Measurements from ENCODE around the gene LRMDA.

The LRMDA gene

DNA sequence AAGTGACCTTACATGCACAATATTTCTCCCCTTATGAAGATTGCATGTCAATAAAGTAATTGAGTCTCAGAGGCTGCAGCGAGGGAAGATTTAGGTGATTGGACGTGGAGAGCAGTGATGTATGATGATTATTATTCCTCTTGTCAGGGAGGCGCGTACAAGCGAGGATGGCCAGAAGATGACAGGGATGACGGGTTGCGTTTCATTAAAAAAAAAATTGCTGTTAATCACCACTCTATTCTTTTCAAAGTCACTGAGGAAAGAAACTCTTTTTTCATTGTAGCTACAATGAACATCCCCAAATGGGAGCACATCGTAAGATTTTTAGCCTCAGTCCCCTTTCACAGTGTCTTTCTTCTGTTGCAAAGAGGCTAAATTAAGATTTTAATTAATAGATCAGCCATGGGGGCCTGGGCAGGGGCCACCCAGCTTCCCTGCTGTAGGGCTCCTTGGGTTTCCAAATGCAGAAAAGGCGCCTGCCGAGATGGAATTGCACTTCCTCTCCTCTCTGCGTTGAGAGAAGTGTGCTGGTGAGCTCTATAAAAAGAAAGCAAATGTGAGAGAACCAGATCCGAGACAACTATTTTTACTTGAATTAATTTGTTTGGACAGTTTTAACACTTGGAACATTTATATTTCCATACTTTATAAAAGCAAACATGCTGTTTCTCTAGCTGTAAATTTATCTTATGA, 998.1 kb downstream of the LRMDA start:
- no peak overlapping the region for H3K27ac Mint-ChIP-seq
- H3K36me3 Mint-ChIP-seq, result no peaks in the 10 kb centered on the region
- no peaks in the 10 kb centered on the region for H3K4me1 Mint-ChIP-seq
- no peak overlapping the region for H3K4me3 Mint-ChIP-seq
- no peak for ATAC-seq
- H3K9me3 Mint-ChIP-seq, result peaks cover 7% of the 10 kb centered on the region
- no peaks in the 10 kb centered on the region for H3K27me3 Mint-ChIP-seq

- Mint-ChIP-seq H3K27ac (no peak overlapping the region), H3K4me3 (no peak overlapping the region), H3K9me3 (peaks cover 8% of the 10 kb centered on the region), H3K36me3 (no peaks in the 10 kb centered on the region), H3K4me1 (no peaks in the 10 kb centered on the region), H3K27me3 (no peaks in the 10 kb centered on the region)
- no peak for ATAC-seq
Measured at GRCh38 chr10:76430061-76430645, 998.7 kb downstream of the LRMDA start.

DNA sequence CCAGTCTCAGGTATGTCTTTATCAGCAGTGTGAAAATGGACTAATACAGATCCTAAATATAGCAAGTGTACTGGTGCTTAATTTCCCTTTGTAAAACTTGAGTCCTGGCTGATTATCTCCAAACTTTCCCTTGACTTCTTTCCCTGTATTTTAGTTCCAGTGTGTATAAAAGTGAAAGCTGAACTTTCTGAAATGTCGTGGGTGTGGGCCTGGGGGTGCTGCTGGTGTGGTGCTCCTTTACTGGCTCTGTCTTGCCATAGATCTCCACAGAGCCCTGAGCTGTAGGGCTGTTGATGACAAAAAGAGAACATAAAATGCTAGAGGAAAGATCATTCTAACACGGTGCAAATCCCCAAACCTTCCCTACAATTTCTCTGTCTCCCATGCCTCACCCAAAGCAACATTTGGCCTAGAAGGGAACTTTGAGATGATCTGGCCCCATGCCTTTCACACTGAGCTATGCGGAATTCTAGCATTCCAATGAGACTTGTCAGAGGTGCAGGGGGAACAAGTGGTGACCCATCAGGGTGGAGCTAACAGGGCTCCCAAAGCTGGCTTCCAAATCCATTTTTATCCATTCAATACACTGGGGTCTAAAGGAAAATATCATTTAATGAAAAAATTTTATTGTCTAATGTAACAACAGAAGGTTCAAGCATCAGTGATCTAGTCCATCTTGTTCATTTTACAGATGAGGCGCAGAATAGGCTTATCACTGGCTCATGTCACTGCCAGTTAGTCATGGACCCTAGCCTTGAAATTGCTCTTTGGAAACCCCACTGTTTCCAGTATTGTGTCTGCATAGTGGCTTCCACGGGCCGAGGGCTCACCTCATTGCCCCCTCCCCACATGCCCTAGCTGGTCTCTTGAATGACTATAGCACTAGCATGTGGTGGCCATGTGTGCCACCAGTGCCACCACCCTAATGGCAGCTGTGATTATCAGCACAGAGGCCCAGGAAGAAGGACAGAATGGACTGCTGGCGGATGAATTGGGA, 1000.9 kb downstream of the LRMDA start:
- peaks cover 8% of the 10 kb centered on the region for H3K9me3 Mint-ChIP-seq
- no peak for ATAC-seq
- H3K4me3 Mint-ChIP-seq, result no peak overlapping the region
- H3K27ac Mint-ChIP-seq, result no peak overlapping the region
- H3K27me3 Mint-ChIP-seq, result no peaks in the 10 kb centered on the region
- no peaks in the 10 kb centered on the region for H3K36me3 Mint-ChIP-seq
- no peaks in the 10 kb centered on the region for H3K4me1 Mint-ChIP-seq

DNA sequence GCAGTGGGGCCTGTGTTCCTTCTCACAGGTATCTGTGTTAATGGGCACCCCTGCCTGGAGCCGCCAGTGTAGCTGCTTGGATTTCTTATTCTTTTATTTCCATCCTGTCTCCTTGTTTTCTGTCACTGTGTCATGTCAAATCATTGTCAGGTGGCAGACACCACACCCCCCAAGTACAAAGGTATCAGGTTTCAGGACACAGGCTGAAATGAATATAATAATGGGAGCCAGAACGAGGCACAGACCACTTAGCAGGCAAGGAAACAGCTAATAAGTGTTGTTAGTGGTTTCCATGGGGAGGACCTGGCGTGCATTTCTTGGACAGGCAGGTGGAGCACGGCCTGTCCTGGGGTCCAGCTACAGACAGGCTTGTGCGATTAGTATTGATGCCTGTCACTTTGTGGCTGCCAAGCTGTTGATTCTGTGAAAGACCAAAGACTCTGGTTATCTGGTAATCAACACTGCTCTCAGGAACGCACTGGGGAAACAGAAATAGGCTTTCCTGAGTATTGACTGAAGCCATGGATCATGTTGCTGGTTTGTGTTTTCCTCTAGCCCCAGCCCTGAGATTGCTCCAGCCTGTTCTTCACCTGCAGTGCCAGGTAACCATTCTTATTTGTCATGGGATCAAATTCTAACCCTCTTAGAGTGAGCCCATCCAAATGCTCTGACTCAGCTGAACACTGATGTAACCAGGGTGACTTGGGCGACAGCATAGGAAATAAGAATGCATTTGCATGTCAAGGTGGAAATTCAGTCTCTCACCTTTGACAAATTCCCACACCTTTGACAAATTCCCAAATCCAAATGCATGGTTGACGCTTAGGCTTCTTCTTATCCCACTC, 1002.0 kb downstream of the LRMDA start:
- no peak for ATAC-seq
- no peaks in the 10 kb centered on the region for H3K27me3 Mint-ChIP-seq
- no peaks in the 10 kb centered on the region for H3K36me3 Mint-ChIP-seq
- peaks cover 8% of the 10 kb centered on the region for H3K9me3 Mint-ChIP-seq
- H3K4me1 Mint-ChIP-seq, result no peaks in the 10 kb centered on the region
- no peak overlapping the region for H3K4me3 Mint-ChIP-seq
- H3K27ac Mint-ChIP-seq, result no peak overlapping the region

GRCh38 chr10:76435157-76435556, 1003.7 kb downstream of the LRMDA start:
- Mint-ChIP-seq H3K9me3 (peaks cover 5% of the 10 kb centered on the region), H3K27me3 (no peaks in the 10 kb centered on the region), H3K36me3 (no peaks in the 10 kb centered on the region), H3K4me3 (no peak overlapping the region), H3K27ac (no peak overlapping the region), H3K4me1 (no peaks in the 10 kb centered on the region)
- ATAC-seq, result no peak

DNA sequence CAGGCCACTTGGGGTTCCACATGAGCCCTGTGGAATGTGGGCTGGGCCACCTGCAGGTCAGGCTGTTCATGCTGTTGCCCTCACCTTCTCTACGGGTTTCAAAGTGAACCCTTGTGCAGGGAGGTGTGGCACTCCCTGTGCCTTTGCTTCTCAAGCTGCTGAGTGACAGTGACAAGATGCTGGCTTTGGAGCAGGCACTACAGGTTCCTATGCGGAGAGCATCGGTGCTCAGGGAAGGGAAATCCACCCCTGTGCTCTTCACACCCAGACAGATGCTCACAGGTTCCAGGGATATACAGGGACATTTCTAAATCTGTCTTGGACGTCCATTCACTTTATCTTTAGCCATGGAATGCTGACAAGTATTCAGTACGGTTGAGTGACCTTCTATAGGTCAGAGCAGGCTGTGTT, 1005.0 kb downstream of the LRMDA start:
- Mint-ChIP-seq H3K9me3 (peaks cover 9% of the 10 kb centered on the region), H3K27me3 (no peaks in the 10 kb centered on the region), H3K27ac (no peak overlapping the region), H3K36me3 (no peaks in the 10 kb centered on the region), H3K4me3 (no peak overlapping the region), H3K4me1 (no peaks in the 10 kb centered on the region)
- no peak for ATAC-seq

DNA sequence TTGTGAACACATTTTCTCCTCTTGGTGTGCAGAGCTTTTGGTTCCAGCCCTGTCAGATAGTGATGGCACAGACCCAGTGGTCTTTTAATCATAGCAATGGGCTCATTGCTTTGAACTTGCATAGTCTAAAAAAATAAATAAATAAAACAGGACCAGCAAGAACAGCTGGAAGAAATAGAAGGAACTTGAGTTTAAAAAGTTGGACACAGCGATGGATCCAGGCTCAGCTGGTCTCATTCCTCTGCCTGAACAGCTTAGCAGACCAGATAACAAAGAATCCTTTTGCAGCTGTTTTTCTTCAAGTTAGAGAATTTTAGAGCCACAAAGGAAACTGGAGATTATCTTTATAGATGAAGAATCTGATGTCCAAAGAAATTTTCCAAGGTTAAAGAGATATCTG, 1005.6 kb downstream of the LRMDA start:
- peaks cover 9% of the 10 kb centered on the region for H3K9me3 Mint-ChIP-seq
- no peaks in the 10 kb centered on the region for H3K36me3 Mint-ChIP-seq
- H3K27ac Mint-ChIP-seq, result no peak overlapping the region
- no peak for ATAC-seq
- H3K27me3 Mint-ChIP-seq, result no peaks in the 10 kb centered on the region
- no peaks in the 10 kb centered on the region for H3K4me1 Mint-ChIP-seq
- H3K4me3 Mint-ChIP-seq, result no peak overlapping the region

DNA sequence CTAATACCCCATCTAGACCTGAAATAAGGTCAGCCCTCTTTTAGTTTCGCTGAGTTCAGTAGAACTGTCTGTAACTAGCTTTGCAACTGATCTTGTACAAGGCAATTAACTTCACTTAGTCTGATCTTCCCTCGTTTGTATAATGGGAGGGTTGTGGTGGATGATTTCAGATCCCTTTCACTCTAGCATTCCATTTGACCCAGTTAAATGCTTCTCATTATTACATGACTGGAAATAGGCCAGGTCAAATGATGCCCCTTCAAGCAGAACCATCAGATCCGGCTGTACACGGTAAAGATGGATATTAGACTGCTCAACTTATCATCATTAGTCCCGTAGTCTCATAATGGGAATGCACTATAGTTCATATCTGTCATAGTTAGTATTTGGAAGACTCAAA, 1009.0 kb downstream of the LRMDA start:
- H3K4me1 Mint-ChIP-seq, result no peaks in the 10 kb centered on the region
- no peaks in the 10 kb centered on the region for H3K36me3 Mint-ChIP-seq
- H3K9me3 Mint-ChIP-seq, result peaks cover 3% of the 10 kb centered on the region
- ATAC-seq, result no peak
- no peaks in the 10 kb centered on the region for H3K27me3 Mint-ChIP-seq
- no peak overlapping the region for H3K4me3 Mint-ChIP-seq
- no peak overlapping the region for H3K27ac Mint-ChIP-seq

- Mint-ChIP-seq H3K27ac (no peak overlapping the region), H3K4me1 (no peaks in the 10 kb centered on the region), H3K36me3 (no peaks in the 10 kb centered on the region), H3K9me3 (peaks cover 3% of the 10 kb centered on the region), H3K27me3 (no peaks in the 10 kb centered on the region), H3K4me3 (no peak overlapping the region)
- ATAC-seq, result no peak
Measured at GRCh38 chr10:76442113-76442512, 1010.7 kb downstream of the LRMDA start.

GRCh38 chr10:76444034-76444800, 1012.8 kb downstream of the LRMDA start:
- no peak for ATAC-seq
- no peak overlapping the region for H3K27ac Mint-ChIP-seq
- H3K4me3 Mint-ChIP-seq, result no peak overlapping the region
- no peaks in the 10 kb centered on the region for H3K4me1 Mint-ChIP-seq
- H3K27me3 Mint-ChIP-seq, result no peaks in the 10 kb centered on the region
- H3K9me3 Mint-ChIP-seq, result peaks cover 3% of the 10 kb centered on the region
- no peaks in the 10 kb centered on the region for H3K36me3 Mint-ChIP-seq

DNA sequence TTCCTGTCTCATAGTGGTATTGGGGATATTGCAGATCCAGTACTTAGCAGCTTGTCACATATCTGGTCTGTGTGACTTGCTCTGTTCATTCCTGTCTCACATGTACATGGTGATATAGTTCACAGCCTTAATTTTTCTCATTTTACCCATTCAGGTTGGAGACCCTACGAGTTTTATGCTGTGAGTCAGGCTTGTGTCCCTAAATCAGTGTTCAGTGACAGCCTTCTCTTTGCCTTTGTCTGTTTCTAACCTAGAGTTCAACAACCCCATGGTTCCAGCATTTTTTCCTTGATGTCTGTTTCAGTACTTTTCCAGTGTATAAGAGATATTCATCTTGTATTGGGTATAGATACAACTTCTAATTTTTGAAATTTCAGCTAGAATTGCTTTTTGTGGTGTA, 1016.2 kb downstream of the LRMDA start:
- Mint-ChIP-seq H3K27me3 (no peaks in the 10 kb centered on the region), H3K4me3 (no peak overlapping the region), H3K9me3 (no peaks in the 10 kb centered on the region), H3K27ac (no peak overlapping the region), H3K36me3 (no peaks in the 10 kb centered on the region), H3K4me1 (no peaks in the 10 kb centered on the region)
- no peak for ATAC-seq

- H3K4me1 Mint-ChIP-seq, result no peaks in the 10 kb centered on the region
- H3K27ac Mint-ChIP-seq, result no peak overlapping the region
- ATAC-seq, result no peak
- H3K4me3 Mint-ChIP-seq, result no peak overlapping the region
- H3K36me3 Mint-ChIP-seq, result no peaks in the 10 kb centered on the region
- H3K9me3 Mint-ChIP-seq, result no peaks in the 10 kb centered on the region
- no peaks in the 10 kb centered on the region for H3K27me3 Mint-ChIP-seq
Measured at GRCh38 chr10:76451911-76452310, 1020.5 kb downstream of the LRMDA start.

DNA sequence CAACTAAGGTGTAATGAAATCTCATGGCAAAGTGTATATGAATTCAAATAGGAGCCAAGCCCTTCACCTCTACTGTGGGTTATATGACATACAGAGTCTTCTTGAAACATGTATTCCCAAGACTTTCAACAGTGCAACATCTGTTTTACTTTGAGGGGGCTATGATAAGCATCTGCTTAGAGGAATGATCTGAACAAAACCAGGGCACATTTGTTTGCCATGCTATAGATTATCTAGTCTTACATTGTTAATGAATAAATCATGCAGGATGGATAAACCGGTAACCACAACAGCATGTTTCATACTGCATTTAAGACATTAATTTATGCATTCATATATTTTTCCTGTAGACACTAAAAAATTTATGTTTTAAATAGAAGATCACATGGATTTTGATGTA, 1021.9 kb downstream of the LRMDA start:
- Mint-ChIP-seq H3K27ac (no peak overlapping the region), H3K9me3 (peaks cover 3% of the 10 kb centered on the region), H3K4me1 (no peaks in the 10 kb centered on the region), H3K27me3 (no peaks in the 10 kb centered on the region), H3K4me3 (no peak overlapping the region), H3K36me3 (no peaks in the 10 kb centered on the region)
- no peak for ATAC-seq

GRCh38 chr10:76453997-76454396, 1022.6 kb downstream of the LRMDA start:
- Mint-ChIP-seq H3K4me3 (no peak overlapping the region), H3K4me1 (no peaks in the 10 kb centered on the region)

More at GRCh38 chr10:76453997-76454396, 1022.6 kb downstream of the LRMDA start:
- no peak for ATAC-seq
- Mint-ChIP-seq H3K36me3 (no peaks in the 10 kb centered on the region), H3K9me3 (peaks cover 3% of the 10 kb centered on the region), H3K27ac (no peak overlapping the region), H3K27me3 (no peaks in the 10 kb centered on the region)

Data from stimulated activated memory B cell treated with anti-CD40 and anti-IgM and Interleukin-4, amounts not matched to agents 10 μg/mL and 1 μg/mL and 100 μg/mL, for 72 hours (primary cell).